Measurements from ENCODE around the gene WWOX. TPM values are rescaled to one million over a fixed set of nuclear protein-coding genes. Genes with fewer than 3 reads are reported as not detected.

WWOX gene
- total RNA-seq, 1 donor from 2014 or later = 28.2 TPM

GRCh38 chr16:78060809-78061208 is 38.6 kb upstream of the WWOX start:
- Mint-ChIP-seq H3K9me3 (ENCODE audit: unreplicated experiment) (no peaks in the 10 kb centered on the region), H3K27me3 (ENCODE audit: unreplicated experiment) (no peaks in the 10 kb centered on the region), H3K4me3 (ENCODE audit: unreplicated experiment) (no peak overlapping the region), H3K4me1 (ENCODE audit: unreplicated experiment) (no peaks in the 10 kb centered on the region), H3K27ac (ENCODE audit: unreplicated experiment) (no peak overlapping the region), H3K36me3 (ENCODE audit: unreplicated experiment) (no peaks in the 10 kb centered on the region)
- no peak for TF ChIP-seq CTCF (IDR thresholded peaks at IDR 0.05)
- DNase-seq (ENCODE audit: extremely low spot score, unreplicated experiment) = no peak

- H3K27me3 Mint-ChIP-seq (ENCODE audit: unreplicated experiment) = no peaks in the 10 kb centered on the region
Observed at GRCh38 chr16:78065319-78065718, 34.1 kb upstream of the WWOX start.

GRCh38 chr16:78069913-78070312 is 29.5 kb upstream of the WWOX start:
- H3K27ac Mint-ChIP-seq (ENCODE audit: unreplicated experiment) = no peak overlapping the region
- no peaks in the 10 kb centered on the region for H3K4me1 Mint-ChIP-seq (ENCODE audit: unreplicated experiment)
- H3K36me3 Mint-ChIP-seq (ENCODE audit: unreplicated experiment) = no peaks in the 10 kb centered on the region
- H3K27me3 Mint-ChIP-seq (ENCODE audit: unreplicated experiment) = no peaks in the 10 kb centered on the region
- peaks cover 6% of the 10 kb centered on the region for H3K9me3 Mint-ChIP-seq (ENCODE audit: unreplicated experiment)
- no peak overlapping the region for H3K4me3 Mint-ChIP-seq (ENCODE audit: unreplicated experiment)
- no peak for DNase-seq (ENCODE audit: extremely low spot score, unreplicated experiment)
- no peak for TF ChIP-seq CTCF (IDR thresholded peaks at IDR 0.05)

More at GRCh38 chr16:78065319-78065718, 34.1 kb upstream of the WWOX start:
- H3K4me3 Mint-ChIP-seq (ENCODE audit: unreplicated experiment) = no peak overlapping the region
- H3K9me3 Mint-ChIP-seq (ENCODE audit: unreplicated experiment) = peaks cover 5% of the 10 kb centered on the region
- no peaks in the 10 kb centered on the region for H3K4me1 Mint-ChIP-seq (ENCODE audit: unreplicated experiment)
- DNase-seq (ENCODE audit: extremely low spot score, unreplicated experiment) = no peak
- no peak overlapping the region for H3K27ac Mint-ChIP-seq (ENCODE audit: unreplicated experiment)
- no peak for TF ChIP-seq CTCF (IDR thresholded peaks at IDR 0.05)
- no peaks in the 10 kb centered on the region for H3K36me3 Mint-ChIP-seq (ENCODE audit: unreplicated experiment)

GRCh38 chr16:78072275-78072674 is 27.2 kb upstream of the WWOX start:
- Mint-ChIP-seq H3K27ac (ENCODE audit: unreplicated experiment) (no peak overlapping the region), H3K27me3 (ENCODE audit: unreplicated experiment) (no peaks in the 10 kb centered on the region), H3K4me1 (ENCODE audit: unreplicated experiment) (no peaks in the 10 kb centered on the region), H3K36me3 (ENCODE audit: unreplicated experiment) (no peaks in the 10 kb centered on the region), H3K9me3 (ENCODE audit: unreplicated experiment) (peaks cover 6% of the 10 kb centered on the region), H3K4me3 (ENCODE audit: unreplicated experiment) (no peak overlapping the region)
- DNase-seq (ENCODE audit: extremely low spot score, unreplicated experiment) = no peak
- no peak for TF ChIP-seq CTCF (IDR thresholded peaks at IDR 0.05)

GRCh38 chr16:78075800-78076199 is 23.7 kb upstream of the WWOX start:
- Mint-ChIP-seq H3K36me3 (ENCODE audit: unreplicated experiment) (no peaks in the 10 kb centered on the region), H3K27ac (ENCODE audit: unreplicated experiment) (no peak overlapping the region), H3K27me3 (ENCODE audit: unreplicated experiment) (no peaks in the 10 kb centered on the region), H3K4me1 (ENCODE audit: unreplicated experiment) (no peaks in the 10 kb centered on the region), H3K9me3 (ENCODE audit: unreplicated experiment) (no peaks in the 10 kb centered on the region), H3K4me3 (ENCODE audit: unreplicated experiment) (no peak overlapping the region)
- no peak for DNase-seq (ENCODE audit: extremely low spot score, unreplicated experiment)
- no peak for TF ChIP-seq CTCF (IDR thresholded peaks at IDR 0.05)
